NCI-H82 (cell line): ENCODE measurements around the gene MMP20.
"Not testable (repeated sequence)": the region's sequence is repeated elsewhere in the genome, so short reads cannot be mapped to it uniquely, and the experiment has no call there.

Source experiments
- DNase-seq: peaks from one replicate; lab custom pipeline; 2025; lab: John Stamatoyannopoulos, UW

The MMP20 gene, protein sequence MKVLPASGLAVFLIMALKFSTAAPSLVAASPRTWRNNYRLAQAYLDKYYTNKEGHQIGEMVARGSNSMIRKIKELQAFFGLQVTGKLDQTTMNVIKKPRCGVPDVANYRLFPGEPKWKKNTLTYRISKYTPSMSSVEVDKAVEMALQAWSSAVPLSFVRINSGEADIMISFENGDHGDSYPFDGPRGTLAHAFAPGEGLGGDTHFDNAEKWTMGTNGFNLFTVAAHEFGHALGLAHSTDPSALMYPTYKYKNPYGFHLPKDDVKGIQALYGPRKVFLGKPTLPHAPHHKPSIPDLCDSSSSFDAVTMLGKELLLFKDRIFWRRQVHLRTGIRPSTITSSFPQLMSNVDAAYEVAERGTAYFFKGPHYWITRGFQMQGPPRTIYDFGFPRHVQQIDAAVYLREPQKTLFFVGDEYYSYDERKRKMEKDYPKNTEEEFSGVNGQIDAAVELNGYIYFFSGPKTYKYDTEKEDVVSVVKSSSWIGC

DNA sequence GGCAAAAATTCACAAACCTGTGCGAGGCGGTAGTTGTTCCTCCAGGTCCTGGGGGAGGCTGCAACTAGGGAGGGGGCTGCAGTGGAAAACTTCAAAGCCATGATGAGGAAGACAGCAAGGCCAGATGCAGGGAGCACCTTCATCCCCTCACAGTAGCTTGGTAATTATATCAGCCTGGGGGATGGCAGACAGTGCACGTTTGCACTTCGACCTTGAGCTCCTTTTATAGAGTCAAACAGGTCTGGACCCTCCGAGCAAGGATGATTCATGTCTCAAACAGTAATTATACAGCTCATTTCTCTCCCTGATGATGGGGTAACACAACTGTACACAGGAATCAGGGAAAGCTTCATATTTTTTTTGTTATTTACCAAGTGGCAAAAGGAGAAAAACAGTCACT lies at the start of gene MMP20:
TSS of gene MMP20 (minus strand) at position 156 of the 400 bp plus-strand sequence. CDS start at position 143, 13 bp downstream.
- DNase-seq: no peak

DNA sequence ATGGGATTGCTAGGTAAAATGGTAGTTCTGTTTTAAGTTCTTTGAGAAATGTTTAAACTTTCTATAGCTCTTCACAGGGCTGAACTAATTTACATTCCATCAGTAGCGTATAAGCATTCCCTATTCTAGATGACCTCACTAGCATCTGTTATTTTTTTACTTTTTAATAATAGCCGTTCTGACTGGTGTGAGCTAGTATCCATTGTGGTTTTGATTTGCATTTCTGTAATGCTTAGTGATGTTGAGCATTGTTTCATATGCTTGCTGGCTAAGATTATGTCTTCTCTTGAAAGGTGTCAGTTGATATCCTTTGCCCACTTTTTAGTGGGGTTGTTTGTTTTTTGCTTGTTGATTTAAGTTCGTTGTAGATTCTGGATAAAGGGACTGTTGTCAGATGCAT lies 44.5 kb upstream of the MMP20 start:
- DNase-seq: no peak

DNA sequence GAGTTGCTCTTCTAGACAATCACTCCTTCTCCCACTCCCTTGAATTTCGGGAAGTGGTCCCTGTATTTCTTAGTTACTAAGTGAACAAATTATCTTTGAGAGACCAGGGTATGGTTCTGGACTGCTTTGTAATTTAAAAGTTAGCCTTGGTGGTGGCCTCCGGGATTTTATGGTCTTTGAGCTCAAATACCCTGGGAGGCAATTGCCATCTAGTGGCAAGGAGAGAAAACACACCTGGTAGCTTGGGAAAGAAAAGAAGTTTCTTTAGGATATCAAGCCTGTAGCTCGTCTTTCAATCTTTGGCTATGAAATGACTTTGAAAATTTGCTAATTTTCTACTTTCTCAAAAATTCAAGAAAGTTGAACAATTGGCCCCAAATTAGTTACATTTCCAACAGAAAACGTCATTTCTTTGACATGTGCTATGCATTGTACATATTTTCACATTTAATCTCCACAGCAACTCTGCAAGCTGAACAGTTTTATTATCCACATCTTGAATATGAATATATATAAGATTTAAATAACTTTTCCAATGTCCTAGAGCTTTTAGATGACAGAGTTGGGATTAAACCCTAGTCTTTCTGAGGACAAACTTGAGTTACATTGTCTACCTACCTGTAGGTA lies 41.3 kb upstream of the MMP20 start:
- DNase-seq: peak; percentile 52

DNA sequence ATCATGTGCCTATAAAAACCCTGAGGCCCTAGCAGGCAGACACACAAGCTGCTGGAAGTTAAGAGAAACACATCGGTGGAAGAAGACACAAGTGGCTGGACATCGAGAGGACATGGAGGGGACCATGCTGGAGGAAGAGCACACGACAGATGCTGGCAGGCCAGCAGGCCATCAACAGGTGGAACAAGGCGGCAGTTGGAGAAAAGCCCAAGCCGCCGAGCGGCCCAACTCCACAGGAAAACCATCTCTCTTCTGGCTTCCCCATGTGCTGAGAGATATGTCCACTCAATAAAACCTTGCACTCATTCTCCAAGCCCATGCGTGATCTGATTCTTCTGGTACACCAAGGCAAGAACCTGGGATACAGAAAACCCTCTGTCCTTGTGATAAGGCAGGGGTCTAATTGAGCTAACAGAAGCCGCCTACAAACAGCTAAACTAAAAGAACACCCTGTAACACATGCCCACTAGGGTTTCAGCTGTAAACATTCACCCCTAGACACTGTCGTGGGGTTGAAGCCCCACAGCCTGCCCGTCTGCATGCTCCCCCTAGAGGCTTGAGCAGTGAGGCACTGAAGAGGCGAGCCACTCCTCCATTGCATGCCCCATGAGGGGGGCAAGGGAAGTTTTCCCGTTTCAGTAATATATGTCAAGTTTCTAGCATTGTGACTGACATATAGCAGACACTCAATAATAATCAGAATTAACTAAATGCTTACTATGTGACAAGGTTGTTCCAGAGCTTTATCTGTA lies 39.0 kb upstream of the MMP20 start:
- peak; percentile 37 for DNase-seq

DNA sequence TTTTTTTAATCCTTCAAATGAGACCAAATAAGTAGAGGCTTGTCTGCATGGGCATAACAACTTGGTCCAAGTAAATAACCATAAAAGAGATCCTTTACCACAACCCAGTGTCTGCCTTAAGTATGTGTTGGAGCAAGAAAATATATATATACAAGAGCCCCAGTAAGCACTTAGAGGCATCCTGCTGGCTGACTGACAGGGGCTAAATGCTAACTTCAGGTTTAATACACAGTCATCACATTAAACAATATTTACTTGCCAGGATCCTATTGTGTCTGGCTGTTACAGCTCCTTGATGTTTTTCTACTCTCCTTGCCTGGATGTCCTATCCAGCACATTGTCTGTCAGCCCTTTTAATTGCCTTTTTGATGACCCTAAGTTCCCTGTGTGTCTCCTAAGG lies 37.5 kb upstream of the MMP20 start:
- no peak for DNase-seq

DNA sequence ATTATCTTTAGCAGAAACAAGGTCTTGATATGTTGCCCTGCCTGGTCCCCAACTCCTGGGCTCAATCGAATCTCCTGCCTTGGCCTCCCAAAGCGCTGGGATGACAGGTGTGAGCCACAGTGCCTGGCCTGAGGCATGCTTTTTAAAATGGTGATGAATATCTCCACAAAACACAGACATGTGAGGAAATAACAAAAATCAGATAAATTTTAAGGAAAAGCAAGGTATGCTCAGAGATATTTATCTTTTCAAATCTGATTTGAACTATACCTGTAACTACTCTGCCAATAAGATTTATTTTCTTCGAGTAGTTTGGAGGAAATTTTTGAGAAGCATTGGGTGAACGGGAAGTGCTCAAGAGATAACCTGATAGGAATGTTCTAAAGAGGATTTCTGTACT lies 35.9 kb upstream of the MMP20 start:
- no peak for DNase-seq

DNA sequence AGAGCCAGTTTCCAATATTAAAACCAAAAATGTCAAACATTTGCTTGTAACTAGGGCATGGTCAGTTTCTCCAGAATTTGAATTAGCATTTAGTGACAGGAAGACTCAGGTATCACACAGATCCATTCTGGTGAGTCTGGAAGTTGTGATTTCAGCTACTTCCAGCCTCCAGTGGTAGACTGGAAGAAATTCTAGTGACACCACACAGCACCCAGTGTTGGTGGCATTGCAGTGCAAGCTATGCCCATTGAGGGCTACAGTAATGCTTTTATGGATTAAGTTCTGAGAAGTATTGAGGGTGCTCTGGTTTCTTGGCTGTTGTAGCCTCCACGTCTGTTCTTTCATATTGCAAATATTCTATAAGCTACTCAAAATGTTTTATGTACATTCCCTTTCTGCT lies 31.4 kb upstream of the MMP20 start:
- no peak for DNase-seq

DNA sequence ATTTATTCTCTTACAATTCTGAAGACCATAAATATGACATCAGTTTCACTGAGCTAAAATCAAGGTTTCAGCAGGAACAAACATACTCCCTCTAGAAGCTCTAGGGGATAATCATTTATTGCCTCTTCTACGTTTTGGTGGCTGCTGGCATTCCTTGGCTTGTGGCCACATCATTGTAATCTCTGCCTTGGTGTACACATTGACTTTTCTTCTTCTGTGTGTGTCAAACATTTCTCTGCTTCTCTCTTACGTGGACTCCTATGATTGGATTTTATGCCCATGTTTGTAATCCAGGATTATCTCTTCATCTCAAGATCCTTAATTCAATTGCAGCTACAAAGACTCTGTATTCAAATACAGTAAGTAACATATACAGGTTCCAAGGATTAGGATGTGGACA lies 30.4 kb upstream of the MMP20 start:
- peak; percentile 7 for DNase-seq

DNA sequence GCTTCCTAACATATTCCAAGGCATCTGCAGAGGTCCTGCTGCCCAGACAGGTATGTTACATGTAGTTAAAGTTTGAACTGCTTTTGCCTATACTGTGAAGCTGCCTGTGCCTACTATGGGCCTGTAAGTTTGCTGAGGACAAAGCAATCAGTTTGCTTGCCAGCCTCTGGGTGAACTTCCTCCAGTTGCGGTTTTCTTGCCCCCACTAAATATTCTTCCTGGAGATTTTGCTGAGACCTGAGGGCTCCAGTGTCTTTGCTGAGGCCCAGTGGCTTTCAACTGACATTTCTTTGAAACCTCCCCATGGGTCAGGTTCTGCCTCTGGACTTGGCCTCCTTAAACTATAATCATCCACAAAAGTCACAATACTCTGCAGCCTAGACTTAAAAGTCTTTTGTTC lies 29.6 kb upstream of the MMP20 start:
- DNase-seq: no peak

DNA sequence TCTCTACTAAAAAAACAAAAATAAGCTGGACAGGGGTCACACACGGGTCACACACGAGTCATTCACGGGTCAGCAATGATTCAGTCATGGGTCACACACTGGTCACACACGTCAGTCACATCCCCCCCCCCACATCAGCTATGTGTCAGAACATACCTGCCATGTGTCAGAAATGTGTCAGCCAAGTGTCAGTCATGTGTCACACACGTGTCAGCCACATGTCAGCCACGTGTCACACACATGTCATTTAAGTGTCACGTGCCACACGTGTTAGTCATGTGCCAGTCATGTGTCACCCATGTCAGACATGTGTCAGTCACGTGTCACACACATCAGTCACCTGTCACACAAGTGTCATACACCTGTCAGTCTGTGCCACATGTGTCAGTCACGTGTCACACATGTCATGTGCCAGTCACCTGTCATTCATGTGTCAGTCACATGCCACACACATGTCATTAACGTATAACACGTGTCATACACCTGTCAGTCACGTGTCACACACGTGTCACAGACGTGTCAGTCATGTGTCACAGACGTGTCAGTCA lies 28.7 kb upstream of the MMP20 start:
- DNase-seq: peak; percentile 1

DNA sequence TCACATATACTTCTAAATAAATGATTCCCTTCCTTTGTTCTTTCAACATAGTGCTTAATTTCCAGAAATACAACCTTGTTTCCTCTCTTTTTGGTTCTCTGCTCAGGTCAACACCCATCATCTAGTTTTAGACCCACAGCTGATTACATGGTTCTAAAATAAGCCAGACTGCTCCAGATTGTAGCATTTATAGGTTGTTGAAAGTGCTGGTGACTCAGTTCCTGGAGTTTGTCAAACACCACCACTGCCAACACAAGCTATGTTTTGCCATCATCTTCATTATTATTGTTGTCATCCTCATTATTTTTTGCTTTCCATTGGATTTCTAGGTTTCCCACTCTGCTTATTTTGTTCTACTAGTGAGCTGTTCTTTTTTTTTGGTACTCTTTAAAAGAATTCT lies 22.3 kb upstream of the MMP20 start:
- no peak for DNase-seq

DNA sequence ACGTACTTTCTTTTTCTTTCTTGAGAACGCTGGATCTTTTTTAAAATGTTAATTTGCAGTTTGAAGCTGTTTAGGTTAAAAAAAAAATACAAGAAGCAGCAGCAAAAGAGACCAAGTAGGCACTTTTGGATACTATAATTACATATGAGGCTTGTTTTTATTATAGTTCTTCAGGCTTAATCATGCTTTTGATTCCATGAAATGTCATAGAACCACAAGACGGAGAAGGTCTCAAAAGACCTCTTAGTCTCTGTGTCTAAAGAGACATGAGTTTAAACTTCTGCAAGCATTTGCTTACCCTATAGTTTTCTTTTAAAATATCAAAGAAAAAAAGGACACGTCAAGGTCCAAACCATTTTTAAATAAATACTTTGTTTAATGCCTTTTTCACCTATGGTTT lies 18.8 kb upstream of the MMP20 start:
- no peak for DNase-seq

DNA sequence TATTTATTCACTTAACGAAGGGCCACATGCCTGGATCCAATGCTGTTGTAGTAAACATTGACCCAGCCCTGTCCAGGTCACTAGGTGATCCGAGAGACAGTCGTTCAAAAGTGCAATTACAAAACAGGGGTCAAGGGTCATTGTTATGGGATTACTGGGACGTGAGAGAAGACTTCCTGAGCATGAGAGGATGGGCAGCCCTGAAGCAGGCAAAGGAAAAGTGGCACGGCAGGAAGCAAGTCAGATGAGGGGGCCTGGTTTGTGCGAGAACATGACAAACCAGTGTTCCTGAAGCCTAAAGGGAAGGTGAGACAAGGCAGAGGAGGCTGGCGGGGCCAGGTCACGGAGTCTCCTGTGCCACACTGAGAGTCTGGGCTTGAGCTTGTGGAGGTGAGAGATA lies 15.8 kb upstream of the MMP20 start:
- no peak for DNase-seq

DNA sequence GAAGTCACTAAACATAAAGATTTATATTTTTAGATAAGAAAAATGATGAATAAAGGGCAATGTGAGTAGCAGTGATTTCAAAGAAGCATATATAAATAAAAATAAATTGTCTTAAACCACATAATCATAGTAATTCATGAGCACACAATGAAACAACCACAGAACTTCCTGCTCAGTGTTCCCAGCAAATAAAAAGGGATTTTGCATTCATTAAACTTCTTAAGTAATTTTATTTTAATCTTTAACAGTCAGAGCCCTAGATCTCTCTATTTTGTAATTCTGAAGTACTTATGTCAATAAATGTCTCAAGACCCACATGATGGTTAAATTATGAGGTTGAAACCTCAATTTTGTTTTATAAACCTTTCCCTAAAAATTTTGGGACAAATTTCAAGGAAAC lies 14.5 kb upstream of the MMP20 start:
- DNase-seq: no peak

DNA sequence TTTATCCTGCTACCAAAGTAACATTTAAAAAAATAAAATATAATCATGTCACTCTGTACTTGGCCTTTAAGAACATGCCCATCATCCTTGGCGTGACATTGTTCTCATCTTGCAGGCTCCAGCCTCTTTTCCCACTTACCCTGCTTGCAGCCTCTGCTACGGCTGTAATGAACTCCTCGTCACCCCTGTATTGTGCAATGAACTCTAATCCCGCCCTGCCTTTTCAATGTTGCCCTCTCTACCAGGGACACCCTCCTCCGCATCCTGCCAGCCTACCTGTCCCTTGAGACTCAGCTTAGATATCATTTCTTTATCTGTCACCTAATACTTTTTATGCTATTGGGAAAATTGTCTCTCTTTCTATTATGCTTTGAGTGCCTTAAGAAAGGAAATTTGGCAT lies 12.6 kb upstream of the MMP20 start:
- no peak for DNase-seq

DNA sequence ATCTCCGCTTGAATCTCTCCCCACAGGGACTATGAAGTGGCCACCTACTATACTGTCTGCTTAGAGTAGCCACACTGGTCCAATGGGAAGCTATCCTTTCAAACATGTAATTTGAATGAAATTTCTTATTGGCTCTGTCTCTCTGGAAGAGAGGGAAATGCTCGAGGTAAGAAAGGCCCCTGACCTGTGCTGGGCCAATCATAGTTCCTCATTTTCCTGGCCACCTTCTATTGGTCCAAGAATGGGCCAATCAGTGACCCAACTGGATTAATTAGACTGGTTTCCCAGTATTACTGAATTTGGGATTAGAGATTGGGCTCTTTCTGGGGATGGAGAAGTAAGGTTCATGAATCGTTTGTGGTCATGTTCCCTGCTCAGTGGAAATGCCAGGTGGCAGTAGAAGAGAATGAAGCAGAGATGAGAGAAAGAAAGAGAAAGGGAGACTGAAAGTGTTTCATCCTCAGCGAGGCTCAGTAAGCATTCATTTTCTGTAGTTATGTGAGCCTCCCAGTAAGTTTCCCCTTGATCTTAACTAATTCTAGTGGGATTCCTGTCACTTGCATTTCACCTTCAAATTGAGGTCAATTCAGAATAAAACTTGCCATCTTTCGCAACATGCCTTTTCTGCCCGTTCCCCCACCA lies 8.4 kb upstream of the MMP20 start:
- DNase-seq: no peak

DNA sequence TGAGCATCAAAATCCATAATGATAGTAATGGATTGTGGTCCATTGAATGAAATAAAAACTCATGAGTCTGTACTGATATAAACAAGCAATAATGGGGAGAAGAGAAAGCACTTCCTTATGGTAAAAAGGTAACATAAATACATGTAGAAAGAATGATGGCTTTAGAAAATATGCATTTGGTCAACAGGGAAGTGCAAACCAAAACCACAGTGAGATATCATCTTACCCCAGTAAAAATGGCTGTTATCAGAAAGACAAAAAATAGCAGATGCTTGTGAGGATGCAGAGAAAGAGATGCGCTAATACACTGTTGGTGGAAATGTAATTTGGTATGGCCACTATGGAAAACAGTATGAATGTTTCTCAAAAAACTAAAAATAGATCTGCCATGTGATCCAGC lies 6.9 kb upstream of the MMP20 start:
- no peak for DNase-seq

DNA sequence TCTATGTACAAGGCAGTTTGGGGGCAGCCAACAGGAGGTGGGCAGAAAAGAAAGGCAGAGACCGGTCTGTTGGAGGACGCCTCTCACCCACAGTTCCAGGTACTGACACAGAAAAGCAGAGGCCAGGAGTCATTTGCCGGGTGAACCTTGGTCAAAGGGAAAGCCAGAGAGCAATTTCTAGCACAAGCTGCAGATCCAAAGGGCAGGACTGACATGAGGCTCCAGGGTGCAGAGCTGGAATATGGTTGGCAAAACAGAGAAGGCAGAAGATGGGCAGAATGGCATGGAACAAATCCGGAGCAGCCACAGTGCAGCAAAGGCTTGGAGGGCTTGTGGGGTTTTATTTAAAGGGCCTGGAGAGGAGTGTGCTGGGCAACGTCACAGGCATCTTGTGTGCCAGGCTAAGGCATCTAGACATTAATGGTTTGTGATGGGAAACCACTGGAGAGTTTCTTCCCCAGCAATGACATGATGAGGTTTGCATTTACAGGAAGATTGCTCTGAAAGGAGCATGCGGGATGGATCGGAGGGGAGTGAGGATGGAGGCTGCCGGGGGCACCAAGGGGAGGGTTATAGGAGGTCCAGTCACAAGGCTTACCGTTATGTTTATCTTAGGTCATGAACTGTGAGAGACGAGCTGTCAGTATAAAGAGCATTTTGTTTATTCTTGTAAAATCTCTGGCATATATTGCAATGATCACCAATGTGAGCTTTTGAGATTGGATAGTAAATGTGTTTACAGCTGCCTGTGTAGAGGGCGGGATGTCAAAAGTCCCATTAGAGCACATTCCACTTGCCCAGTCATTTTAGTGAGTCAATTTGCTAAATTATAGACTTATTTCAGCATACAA lies 5.7 kb upstream of the MMP20 start:
- no peak for DNase-seq

DNA sequence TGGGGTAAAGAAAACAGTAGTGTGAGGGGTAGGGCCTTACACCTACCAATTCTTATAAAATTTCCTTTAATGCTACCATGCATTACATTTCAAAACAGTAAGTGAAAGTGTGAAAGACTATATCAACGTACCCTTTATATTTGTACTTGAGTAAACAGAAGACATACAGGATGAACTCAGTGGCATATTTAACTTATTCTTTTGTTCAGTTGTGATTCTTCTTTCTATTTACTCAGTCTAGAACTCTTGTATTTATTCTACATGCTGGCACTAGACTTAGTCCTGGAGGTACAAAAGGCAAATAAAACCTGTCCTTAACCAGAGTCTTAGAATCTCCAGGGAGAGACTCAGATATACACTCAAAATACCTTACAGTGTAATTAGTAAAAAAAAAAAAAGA lies 4.8 kb upstream of the MMP20 start:
- DNase-seq: not testable (repeated sequence)

DNA sequence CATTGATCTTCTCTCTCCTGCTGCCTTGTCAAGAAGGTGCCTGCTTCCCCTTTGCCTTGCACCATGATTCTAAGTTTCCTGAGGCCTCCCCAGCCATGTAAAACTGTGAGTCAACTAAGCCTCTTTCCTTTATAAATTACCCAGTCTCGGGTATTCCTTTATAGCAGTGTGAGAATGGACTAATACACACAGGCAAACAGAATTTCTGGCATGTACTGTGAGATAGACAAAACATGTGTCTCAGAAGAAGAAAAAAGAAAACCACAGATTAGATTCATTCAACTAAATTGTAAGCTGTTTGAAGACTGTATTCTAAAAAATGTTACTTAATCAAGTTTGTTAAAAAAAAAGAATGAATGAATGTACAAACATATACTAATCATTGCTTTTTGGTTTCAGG lies 1.5 kb upstream of the MMP20 start:
- no peak for DNase-seq

DNA sequence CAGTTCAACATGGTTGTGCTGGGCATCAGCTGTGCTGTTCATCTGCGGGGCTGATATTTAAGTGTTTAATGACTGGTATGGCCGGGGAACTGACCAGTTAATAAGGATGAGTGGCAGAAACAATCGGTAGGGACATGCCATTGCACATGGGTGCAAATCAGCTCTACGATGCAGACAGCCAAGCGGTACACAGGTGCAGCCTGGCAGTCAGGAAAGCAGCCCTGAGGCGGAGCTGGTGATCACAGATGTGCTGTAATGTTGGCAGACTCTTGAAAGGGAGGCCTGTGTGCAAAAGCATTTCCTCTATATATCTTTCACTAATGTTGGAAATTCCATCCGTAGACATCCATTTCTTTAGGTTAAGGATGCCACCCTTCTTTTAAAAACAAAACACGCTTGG lies 1.1 kb downstream of the MMP20 start:
- no peak for DNase-seq
